ENCODE results near the gene TBC1D10A.

The TBC1D10A gene

DNA sequence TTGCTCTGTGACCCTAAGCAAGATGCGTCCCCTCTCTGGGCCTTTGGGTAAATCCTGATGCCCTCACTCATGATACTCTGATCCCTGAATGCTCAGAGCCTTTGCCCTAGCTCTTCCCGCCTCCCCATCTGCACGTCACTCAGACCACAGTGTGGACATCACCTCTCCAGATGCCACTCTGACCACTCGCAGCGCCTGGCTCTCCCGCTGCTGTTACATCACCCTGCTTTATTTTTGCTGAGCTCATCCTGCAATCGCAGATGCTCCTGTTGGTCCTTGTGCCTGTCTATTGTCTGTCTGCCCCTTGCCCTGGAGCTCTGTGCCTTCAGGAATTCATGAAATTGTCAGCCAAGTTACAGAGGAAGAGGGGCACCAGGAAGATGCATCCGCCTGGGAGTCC lies 65.6 kb downstream of the TBC1D10A start:
- H2AFZ ChIP-seq (ENCODE audit: low read depth, low read length): no peak overlapping the region
- no peak overlapping the region for H3K4me2 ChIP-seq (ENCODE audit: low read length)
- peaks cover under 1% of the 10 kb centered on the region; the same call in 1 of the 2 replicates for H3K79me2 ChIP-seq (ENCODE audit: low read length)
- no peak overlapping the region for H3K9ac ChIP-seq (ENCODE audit: low read length)
- H4K20me1 ChIP-seq (ENCODE audit: insufficient read depth, low read length): no peaks in the 10 kb centered on the region
- no peaks in the 10 kb centered on the region for H3K27me3 ChIP-seq (ENCODE audit: low read depth, low read length)
- no peak overlapping the region for H3K27ac ChIP-seq (ENCODE audit: low read length)
- H3K9me3 ChIP-seq (ENCODE audit: insufficient read depth, low read length): no peaks in the 10 kb centered on the region
- TF ChIP-seq EZH2phosphoT487 (IDR thresholded peaks at IDR 0.05; ENCODE audit: low read depth): no peak
- TF ChIP-seq, protein P1, sequence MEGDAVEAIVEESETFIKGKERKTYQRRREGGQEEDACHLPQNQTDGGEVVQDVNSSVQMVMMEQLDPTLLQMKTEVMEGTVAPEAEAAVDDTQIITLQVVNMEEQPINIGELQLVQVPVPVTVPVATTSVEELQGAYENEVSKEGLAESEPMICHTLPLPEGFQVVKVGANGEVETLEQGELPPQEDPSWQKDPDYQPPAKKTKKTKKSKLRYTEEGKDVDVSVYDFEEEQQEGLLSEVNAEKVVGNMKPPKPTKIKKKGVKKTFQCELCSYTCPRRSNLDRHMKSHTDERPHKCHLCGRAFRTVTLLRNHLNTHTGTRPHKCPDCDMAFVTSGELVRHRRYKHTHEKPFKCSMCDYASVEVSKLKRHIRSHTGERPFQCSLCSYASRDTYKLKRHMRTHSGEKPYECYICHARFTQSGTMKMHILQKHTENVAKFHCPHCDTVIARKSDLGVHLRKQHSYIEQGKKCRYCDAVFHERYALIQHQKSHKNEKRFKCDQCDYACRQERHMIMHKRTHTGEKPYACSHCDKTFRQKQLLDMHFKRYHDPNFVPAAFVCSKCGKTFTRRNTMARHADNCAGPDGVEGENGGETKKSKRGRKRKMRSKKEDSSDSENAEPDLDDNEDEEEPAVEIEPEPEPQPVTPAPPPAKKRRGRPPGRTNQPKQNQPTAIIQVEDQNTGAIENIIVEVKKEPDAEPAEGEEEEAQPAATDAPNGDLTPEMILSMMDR (IDR thresholded peaks at IDR 0.05; ENCODE audit: low read depth, low read length): no peak
- no peak overlapping the region for H3K4me3 ChIP-seq (ENCODE audit: low read length)
- peaks cover 34% of the 10 kb centered on the region for H3K4me1 ChIP-seq (ENCODE audit: low read length)
- no peaks in the 10 kb centered on the region for H3K36me3 ChIP-seq (replicated peaks; ENCODE audit: low read depth, low read length)

DNA sequence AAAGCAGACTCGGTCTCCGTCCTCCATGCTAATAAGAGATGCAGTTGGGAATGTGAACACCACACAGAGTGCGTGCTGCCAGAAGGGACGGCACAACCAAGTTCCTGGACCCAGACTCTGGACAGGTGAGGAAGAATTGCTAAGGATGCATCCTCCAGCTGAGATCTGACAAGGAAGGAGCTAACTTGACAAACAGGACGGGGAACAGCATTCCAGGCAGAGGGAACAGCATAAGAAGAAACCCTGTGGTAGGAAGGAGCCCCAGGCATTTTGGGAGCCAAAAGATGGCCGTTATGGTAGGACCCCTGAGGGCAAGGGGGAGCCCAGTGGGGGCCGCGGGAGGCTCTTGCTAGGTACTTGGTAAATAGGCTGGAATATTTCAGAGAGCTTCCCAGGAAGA lies 66.1 kb downstream of the TBC1D10A start:
- Histone ChIP-seq H3K9ac (ENCODE audit: low read length) (no peak overlapping the region), H4K20me1 (ENCODE audit: insufficient read depth, low read length) (no peaks in the 10 kb centered on the region), H2AFZ (ENCODE audit: low read depth, low read length) (no peak overlapping the region), H3K4me3 (ENCODE audit: low read length) (no peak overlapping the region), H3K27me3 (ENCODE audit: low read depth, low read length) (no peaks in the 10 kb centered on the region), H3K9me3 (ENCODE audit: insufficient read depth, low read length) (no peaks in the 10 kb centered on the region), H3K27ac (ENCODE audit: low read length) (no peak overlapping the region), H3K4me2 (ENCODE audit: low read length) (no peak overlapping the region), H3K36me3 (replicated peaks; ENCODE audit: low read depth, low read length) (no peaks in the 10 kb centered on the region), H3K79me2 (ENCODE audit: low read length) (no peaks in the 10 kb centered on the region), H3K4me1 (ENCODE audit: low read length) (peaks cover 36% of the 10 kb centered on the region)
- TF ChIP-seq EZH2phosphoT487 (IDR thresholded peaks at IDR 0.05; ENCODE audit: low read depth): no peak
- TF ChIP-seq, protein P1 (IDR thresholded peaks at IDR 0.05; ENCODE audit: low read depth, low read length): no peak

DNA sequence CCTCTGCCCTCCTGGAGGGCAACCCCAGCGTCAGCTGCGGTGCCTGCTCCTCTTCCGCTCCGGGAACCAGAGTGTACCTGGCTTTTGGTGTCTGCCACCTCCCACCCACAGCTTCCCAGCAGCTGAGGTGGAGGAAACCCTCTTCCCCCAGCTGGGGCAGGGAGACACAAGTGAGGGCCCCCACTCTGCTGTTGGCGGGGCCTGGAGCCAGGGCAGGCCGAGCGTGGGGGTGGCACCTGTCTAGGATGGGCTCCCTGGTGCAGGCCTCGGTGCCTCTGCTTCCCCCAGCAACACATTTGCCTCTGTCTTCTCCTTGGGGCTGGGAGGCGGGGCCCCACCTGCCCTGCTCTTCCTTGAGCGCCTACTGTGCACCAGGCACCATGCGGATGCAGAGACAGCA lies 66.5 kb downstream of the TBC1D10A start:
- Histone ChIP-seq H3K4me2 (ENCODE audit: low read length) (no peak overlapping the region), H2AFZ (ENCODE audit: low read depth, low read length) (no peak overlapping the region), H3K79me2 (ENCODE audit: low read length) (no peaks in the 10 kb centered on the region), H4K20me1 (ENCODE audit: insufficient read depth, low read length) (no peaks in the 10 kb centered on the region), H3K9ac (ENCODE audit: low read length) (no peak overlapping the region), H3K4me3 (ENCODE audit: low read length) (no peak overlapping the region), H3K27ac (ENCODE audit: low read length) (no peak overlapping the region), H3K4me1 (ENCODE audit: low read length) (peaks cover 32% of the 10 kb centered on the region), H3K9me3 (ENCODE audit: insufficient read depth, low read length) (no peaks in the 10 kb centered on the region), H3K36me3 (replicated peaks; ENCODE audit: low read depth, low read length) (no peaks in the 10 kb centered on the region), H3K27me3 (ENCODE audit: low read depth, low read length) (no peaks in the 10 kb centered on the region)
- no peak for TF ChIP-seq EZH2phosphoT487 (IDR thresholded peaks at IDR 0.05; ENCODE audit: low read depth)
- TF ChIP-seq, protein P1 (IDR thresholded peaks at IDR 0.05; ENCODE audit: low read depth, low read length): no peak

DNA sequence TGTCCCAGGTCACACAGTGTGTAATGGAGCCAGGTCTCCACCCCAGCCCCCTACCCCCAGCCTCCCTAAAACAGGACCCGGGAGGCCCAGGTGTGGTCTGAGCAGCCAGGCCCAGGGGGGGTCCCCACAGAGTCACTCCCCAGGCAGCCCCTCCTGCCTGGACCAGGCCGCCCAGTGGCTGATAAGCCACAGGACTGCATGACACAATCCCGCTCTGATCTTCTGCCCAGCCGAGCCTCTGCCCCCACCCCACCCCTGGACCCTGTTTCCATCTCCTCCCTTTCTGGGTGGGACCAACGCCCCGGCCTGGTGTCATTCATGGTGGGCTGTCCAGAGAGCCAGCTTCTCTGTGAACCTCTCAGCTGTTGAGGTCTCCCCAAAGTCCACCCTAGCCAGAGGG lies 72.4 kb downstream of the TBC1D10A start:
- Histone ChIP-seq H3K4me1 (ENCODE audit: low read length) (peaks cover 58% of the 10 kb centered on the region), H3K79me2 (ENCODE audit: low read length) (no peaks in the 10 kb centered on the region), H3K9me3 (ENCODE audit: insufficient read depth, low read length) (no peaks in the 10 kb centered on the region), H3K27ac (ENCODE audit: low read length) (no peak overlapping the region), H3K36me3 (replicated peaks; ENCODE audit: low read depth, low read length) (no peaks in the 10 kb centered on the region), H2AFZ (ENCODE audit: low read depth, low read length) (no peak overlapping the region), H3K4me2 (ENCODE audit: low read length) (no peak overlapping the region), H3K4me3 (ENCODE audit: low read length) (no peak overlapping the region), H3K27me3 (ENCODE audit: low read depth, low read length) (no peaks in the 10 kb centered on the region), H3K9ac (ENCODE audit: low read length) (no peak overlapping the region), H4K20me1 (ENCODE audit: insufficient read depth, low read length) (no peaks in the 10 kb centered on the region)
- TF ChIP-seq EZH2phosphoT487 (IDR thresholded peaks at IDR 0.05; ENCODE audit: low read depth): no peak
- TF ChIP-seq, protein P1 (IDR thresholded peaks at IDR 0.05; ENCODE audit: low read depth, low read length): no peak
